Measurements from ENCODE around the gene ARHGAP25.
A peak's percentile ranks its signal among the peaks of the same experiment; 100 is the strongest.

Gene ARHGAP25

GRCh38 chr2:68834737-68835376, 100.2 kb downstream of the ARHGAP25 start:
- Mint-ChIP-seq H3K27ac (no peak overlapping the region), H3K4me3 (no peak overlapping the region), H3K4me1 (ENCODE audit: low read depth) (peaks cover 71% of the 10 kb centered on the region), H3K36me3 (ENCODE audit: low read depth) (peaks cover 5% of the 10 kb centered on the region), H3K9me3 (no peaks in the 10 kb centered on the region), H3K27me3 (ENCODE audit: low read depth) (no peaks in the 10 kb centered on the region)
- DNase-seq (ENCODE audit: low spot score), result no peak

- H3K4me3 Mint-ChIP-seq, result no peak overlapping the region
These were observed 101.0 kb downstream of the ARHGAP25 start for GRCh38 chr2:68835621-68836020.

GRCh38 chr2:68837164-68837860, 102.7 kb downstream of the ARHGAP25 start:
- Mint-ChIP-seq H3K36me3 (ENCODE audit: low read depth) (no peaks in the 10 kb centered on the region), H3K4me1 (ENCODE audit: low read depth) (peaks cover 49% of the 10 kb centered on the region), H3K27ac (peak overlapping the region; percentile 53), H3K27me3 (ENCODE audit: low read depth) (peaks cover 5% of the 10 kb centered on the region), H3K9me3 (no peaks in the 10 kb centered on the region), H3K4me3 (peak overlapping the region; percentile 30)
- peak; percentile 47 for DNase-seq (ENCODE audit: low spot score)

More at GRCh38 chr2:68835621-68836020, 101.0 kb downstream of the ARHGAP25 start:
- no peak for DNase-seq (ENCODE audit: low spot score)
- H3K4me1 Mint-ChIP-seq (ENCODE audit: low read depth), result peaks cover 65% of the 10 kb centered on the region
- peaks cover 5% of the 10 kb centered on the region for H3K36me3 Mint-ChIP-seq (ENCODE audit: low read depth)
- H3K27me3 Mint-ChIP-seq (ENCODE audit: low read depth), result no peaks in the 10 kb centered on the region
- no peaks in the 10 kb centered on the region for H3K9me3 Mint-ChIP-seq
- no peak overlapping the region for H3K27ac Mint-ChIP-seq

GRCh38 chr2:68837861-68838341, 103.3 kb downstream of the ARHGAP25 start:
- Mint-ChIP-seq H3K4me1 (ENCODE audit: low read depth) (peaks cover 43% of the 10 kb centered on the region), H3K36me3 (ENCODE audit: low read depth) (no peaks in the 10 kb centered on the region), H3K4me3 (peak overlapping the region; percentile 30), H3K9me3 (no peaks in the 10 kb centered on the region), H3K27ac (peak overlapping the region; percentile 53), H3K27me3 (ENCODE audit: low read depth) (peaks cover 6% of the 10 kb centered on the region)
- DNase-seq (ENCODE audit: low spot score), result no peak

GRCh38 chr2:68838641-68839040, 104.0 kb downstream of the ARHGAP25 start:
- Mint-ChIP-seq H3K9me3 (no peaks in the 10 kb centered on the region), H3K27me3 (ENCODE audit: low read depth) (peaks cover 13% of the 10 kb centered on the region), H3K27ac (no peak overlapping the region), H3K36me3 (ENCODE audit: low read depth) (no peaks in the 10 kb centered on the region), H3K4me1 (ENCODE audit: low read depth) (peaks cover 37% of the 10 kb centered on the region), H3K4me3 (no peak overlapping the region)
- DNase-seq (ENCODE audit: low spot score), result no peak

- H3K4me1 Mint-ChIP-seq (ENCODE audit: low read depth), result peaks cover 31% of the 10 kb centered on the region
- H3K27me3 Mint-ChIP-seq (ENCODE audit: low read depth), result peaks cover 17% of the 10 kb centered on the region
- no peaks in the 10 kb centered on the region for H3K9me3 Mint-ChIP-seq
- no peak for DNase-seq (ENCODE audit: low spot score)
- no peak overlapping the region for H3K27ac Mint-ChIP-seq
- no peaks in the 10 kb centered on the region for H3K36me3 Mint-ChIP-seq (ENCODE audit: low read depth)
- H3K4me3 Mint-ChIP-seq, result no peak overlapping the region
These were observed 104.7 kb downstream of the ARHGAP25 start for GRCh38 chr2:68839260-68839833.

GRCh38 chr2:68845043-68845442, 110.4 kb downstream of the ARHGAP25 start:
- Mint-ChIP-seq H3K9me3 (no peaks in the 10 kb centered on the region), H3K27me3 (ENCODE audit: low read depth) (peaks cover 52% of the 10 kb centered on the region), H3K36me3 (ENCODE audit: low read depth) (no peaks in the 10 kb centered on the region), H3K4me3 (no peak overlapping the region), H3K4me1 (ENCODE audit: low read depth) (no peaks in the 10 kb centered on the region), H3K27ac (no peak overlapping the region)
- DNase-seq (ENCODE audit: low spot score), result no peak

GRCh38 chr2:68846091-68846490, 111.5 kb downstream of the ARHGAP25 start:
- Mint-ChIP-seq H3K27me3 (ENCODE audit: low read depth) (peaks cover 52% of the 10 kb centered on the region), H3K4me3 (no peak overlapping the region), H3K27ac (no peak overlapping the region), H3K9me3 (no peaks in the 10 kb centered on the region), H3K4me1 (ENCODE audit: low read depth) (no peaks in the 10 kb centered on the region), H3K36me3 (ENCODE audit: low read depth) (no peaks in the 10 kb centered on the region)
- DNase-seq (ENCODE audit: low spot score), result no peak

- H3K4me1 Mint-ChIP-seq (ENCODE audit: low read depth), result no peaks in the 10 kb centered on the region
- no peaks in the 10 kb centered on the region for H3K9me3 Mint-ChIP-seq
- no peak overlapping the region for H3K27ac Mint-ChIP-seq
- no peaks in the 10 kb centered on the region for H3K36me3 Mint-ChIP-seq (ENCODE audit: low read depth)
- no peak overlapping the region for H3K4me3 Mint-ChIP-seq
- peaks cover 49% of the 10 kb centered on the region for H3K27me3 Mint-ChIP-seq (ENCODE audit: low read depth)
- no peak for DNase-seq (ENCODE audit: low spot score)
These were observed 113.1 kb downstream of the ARHGAP25 start for GRCh38 chr2:68847751-68848150.

GRCh38 chr2:68849579-68850030, 115.0 kb downstream of the ARHGAP25 start:
- no peak overlapping the region for H3K4me3 Mint-ChIP-seq
- H3K36me3 Mint-ChIP-seq (ENCODE audit: low read depth), result no peaks in the 10 kb centered on the region
- no peak for DNase-seq (ENCODE audit: low spot score)
- H3K27ac Mint-ChIP-seq, result no peak overlapping the region
- H3K27me3 Mint-ChIP-seq (ENCODE audit: low read depth), result peaks cover 41% of the 10 kb centered on the region
- no peaks in the 10 kb centered on the region for H3K4me1 Mint-ChIP-seq (ENCODE audit: low read depth)
- H3K9me3 Mint-ChIP-seq, result no peaks in the 10 kb centered on the region

GRCh38 chr2:68850524-68850923, 115.9 kb downstream of the ARHGAP25 start:
- H3K4me1 Mint-ChIP-seq (ENCODE audit: low read depth), result no peaks in the 10 kb centered on the region
- no peaks in the 10 kb centered on the region for H3K9me3 Mint-ChIP-seq
- no peak for DNase-seq (ENCODE audit: low spot score)
- H3K27ac Mint-ChIP-seq, result no peak overlapping the region
- peaks cover 39% of the 10 kb centered on the region for H3K27me3 Mint-ChIP-seq (ENCODE audit: low read depth)
- no peaks in the 10 kb centered on the region for H3K36me3 Mint-ChIP-seq (ENCODE audit: low read depth)
- H3K4me3 Mint-ChIP-seq, result no peak overlapping the region

GRCh38 chr2:68853035-68853434, 118.4 kb downstream of the ARHGAP25 start:
- no peaks in the 10 kb centered on the region for H3K36me3 Mint-ChIP-seq (ENCODE audit: low read depth)
- no peak for DNase-seq (ENCODE audit: low spot score)
- peaks cover 26% of the 10 kb centered on the region for H3K27me3 Mint-ChIP-seq (ENCODE audit: low read depth)
- H3K4me3 Mint-ChIP-seq, result no peak overlapping the region
- H3K4me1 Mint-ChIP-seq (ENCODE audit: low read depth), result no peaks in the 10 kb centered on the region
- no peaks in the 10 kb centered on the region for H3K9me3 Mint-ChIP-seq
- no peak overlapping the region for H3K27ac Mint-ChIP-seq

- Mint-ChIP-seq H3K27ac (no peak overlapping the region), H3K27me3 (ENCODE audit: low read depth) (peaks cover 21% of the 10 kb centered on the region), H3K9me3 (no peaks in the 10 kb centered on the region), H3K4me1 (ENCODE audit: low read depth) (peaks cover 1% of the 10 kb centered on the region), H3K4me3 (no peak overlapping the region), H3K36me3 (ENCODE audit: low read depth) (no peaks in the 10 kb centered on the region)
- DNase-seq (ENCODE audit: low spot score), result no peak
These were observed 119.3 kb downstream of the ARHGAP25 start for GRCh38 chr2:68853915-68854314.

- Mint-ChIP-seq H3K9me3 (no peaks in the 10 kb centered on the region), H3K4me1 (ENCODE audit: low read depth) (peaks cover 1% of the 10 kb centered on the region), H3K4me3 (no peak overlapping the region), H3K27ac (no peak overlapping the region), H3K36me3 (ENCODE audit: low read depth) (no peaks in the 10 kb centered on the region), H3K27me3 (ENCODE audit: low read depth) (peaks cover 17% of the 10 kb centered on the region)
- DNase-seq (ENCODE audit: low spot score), result no peak
These were observed 119.9 kb downstream of the ARHGAP25 start for GRCh38 chr2:68854476-68854875.

Data from T-helper 2 cell treated with Interferon-gamma antibody and Interleukin-4, amounts not matched to agents 5 μg/mL and 100 μg/mL, for 36 hours (primary cell).